Breast epithelium (tissue), 3 donors: Measurements from ENCODE around the gene DENND1C.

Experiments used
- CTCF ChIP-seq, 3 donors: fragments of 450-650 bp; IDR thresholded peaks; one replicate each; pipeline ENCODE4 v1.5.1; 2016 to 2017; ENCODE audit warnings: antibody characterized with exemption in 3 of 3, mild to moderate bottlenecking in 3 of 3, moderate library complexity in 3 of 3
- POLR2A ChIP-seq: fragments of 450-650 bp; IDR thresholded peaks from one replicate; pipeline ENCODE4 v1.6.1; 2016; ENCODE audit warnings: antibody characterized with exemption, mild to moderate bottlenecking, moderate library complexity
- POLR2AphosphoS5 ChIP-seq, 3 donors: sonication (generic); formaldehyde crosslinking; IDR thresholded peaks; one replicate each; pipeline ENCODE4 v1.6.1; 2017; ENCODE audit warnings: antibody characterized with exemption in 3 of 3

- no peak for TF ChIP-seq CTCF (IDR thresholded peaks at IDR 0.05)
- TF ChIP-seq POLR2AphosphoS5 (IDR thresholded peaks at IDR 0.05), result no peak
- TF ChIP-seq POLR2A, result no peak
These were observed 42.7 kb upstream of the DENND1C start for GRCh38 chr19:6524311-6524710.
